SH-SY5Y (cell line): ENCODE measurements around the gene PKD2L2.

Source experiments
- GATA2 ChIP-seq: IDR thresholded peaks from 2 replicates; pipeline ENCODE4 v1.6.1; 2011; ENCODE audit warnings: mild to moderate bottlenecking, low read depth, low read length
- GATA3 ChIP-seq: IDR thresholded peaks from 2 replicates; pipeline ENCODE4 v1.6.1; 2011; ENCODE audit warnings: low read depth, mild to moderate bottlenecking, low read length, moderate library complexity

DNA sequence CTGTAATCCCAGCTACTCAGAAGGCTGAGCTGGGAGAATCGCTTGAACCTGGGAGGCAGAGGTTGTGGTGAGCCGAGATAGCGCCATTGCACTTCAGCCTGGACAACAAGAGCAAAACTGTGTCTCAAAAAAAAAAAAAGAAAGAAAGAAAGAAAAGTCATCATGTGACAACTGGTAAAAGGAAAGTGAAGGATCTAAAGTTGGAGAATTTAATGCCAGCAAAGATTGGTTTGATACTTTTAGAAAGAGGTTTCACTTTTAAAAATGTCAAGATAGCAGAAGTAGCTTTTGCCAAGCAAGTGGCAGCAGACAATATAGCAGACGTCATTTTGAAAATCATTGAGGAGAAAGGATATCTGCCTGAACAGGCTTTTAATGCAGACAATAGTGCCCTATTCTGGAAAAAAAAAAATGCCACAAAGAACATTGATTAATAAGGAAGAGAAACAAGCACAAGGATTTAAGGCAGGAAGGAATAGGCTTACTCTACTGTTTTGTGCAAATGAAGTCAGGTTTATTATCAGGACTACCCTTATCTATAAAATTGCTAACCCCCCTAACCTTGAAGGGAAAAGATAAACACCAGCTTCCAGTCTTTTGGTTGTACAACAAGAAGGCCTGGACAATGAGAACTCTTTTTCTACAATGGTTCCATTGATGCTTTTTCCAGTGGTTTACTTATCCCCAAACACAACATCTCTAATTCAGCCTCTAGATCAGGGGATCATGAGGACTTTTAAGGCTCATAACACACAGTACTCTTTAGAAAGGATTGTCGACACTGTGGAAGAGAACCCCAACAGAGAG lies 12.0 kb downstream of the PKD2L2 start:
- no peak for TF ChIP-seq GATA2
- TF ChIP-seq GATA3 = no peak
